Measurements from ENCODE around the gene BRIP1. TPM values are rescaled to one million over a fixed set of nuclear protein-coding genes. Genes with fewer than 3 reads are reported as not detected.

Gene BRIP1
- total RNA-seq, 2 donors from 2014 or later: 0.14 TPM

GRCh38 chr17:61848896-61849295 is 14.4 kb downstream of the BRIP1 start:
- H3K27ac ChIP-seq: no peak overlapping the region
- H3K36me3 ChIP-seq: no peaks in the 10 kb centered on the region
- no peaks in the 10 kb centered on the region for H3K4me1 ChIP-seq (ENCODE audit: control insufficient read depth in 1 of 2, low read depth in 2 of 2)
- no peak for DNase-seq (ENCODE audit: low spot score)
- no peak for ATAC-seq (ENCODE audit: insufficient number of reproducible peaks, low FRiP score, low read depth)
- no peaks in the 10 kb centered on the region for H3K27me3 ChIP-seq (replicated peaks; ENCODE audit: insufficient read depth)
- no peaks in the 10 kb centered on the region for H3K9me3 ChIP-seq
- H3K4me3 ChIP-seq: no peak overlapping the region
- TF ChIP-seq CTCF (IDR thresholded peaks at IDR 0.05): no peak

GRCh38 chr17:61848247-61848646 is 15.1 kb downstream of the BRIP1 start:
- ATAC-seq (ENCODE audit: insufficient number of reproducible peaks, low FRiP score, low read depth): no peak
- no peaks in the 10 kb centered on the region for H3K9me3 ChIP-seq
- no peaks in the 10 kb centered on the region for H3K36me3 ChIP-seq
- no peak for DNase-seq (ENCODE audit: low spot score)
- H3K4me1 ChIP-seq (ENCODE audit: control insufficient read depth in 1 of 2, low read depth in 2 of 2): no peaks in the 10 kb centered on the region
- H3K27ac ChIP-seq: no peak overlapping the region
- H3K27me3 ChIP-seq (replicated peaks; ENCODE audit: insufficient read depth): no peaks in the 10 kb centered on the region
- no peak overlapping the region for H3K4me3 ChIP-seq
- TF ChIP-seq CTCF (IDR thresholded peaks at IDR 0.05): no peak

DNA sequence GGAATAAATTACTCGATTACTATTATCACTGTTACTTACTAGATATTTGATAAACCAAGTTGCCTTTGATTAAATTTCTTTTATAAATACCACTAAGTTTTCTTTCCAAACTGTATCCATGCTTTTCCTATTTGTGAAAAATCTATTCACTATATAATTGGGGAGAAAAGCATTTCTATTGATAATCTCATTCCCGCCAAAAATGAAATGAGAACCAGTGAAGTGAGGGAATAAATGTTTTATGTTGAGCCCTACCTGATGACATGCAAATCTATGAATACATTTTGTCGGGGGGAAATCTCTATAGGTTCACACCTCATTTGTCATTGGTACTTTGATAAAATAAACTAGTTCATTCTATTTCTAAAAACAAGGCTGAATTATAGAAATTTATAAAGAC is 15.7 kb downstream of the BRIP1 start:
- no peak for ATAC-seq (ENCODE audit: insufficient number of reproducible peaks, low FRiP score, low read depth)
- no peaks in the 10 kb centered on the region for H3K4me1 ChIP-seq (ENCODE audit: control insufficient read depth in 1 of 2, low read depth in 2 of 2)
- H3K9me3 ChIP-seq: no peaks in the 10 kb centered on the region
- DNase-seq (ENCODE audit: low spot score): no peak
- no peak overlapping the region for H3K27ac ChIP-seq
- H3K36me3 ChIP-seq: no peaks in the 10 kb centered on the region
- TF ChIP-seq CTCF (IDR thresholded peaks at IDR 0.05): no peak
- H3K27me3 ChIP-seq (replicated peaks; ENCODE audit: insufficient read depth): no peaks in the 10 kb centered on the region
- H3K4me3 ChIP-seq: no peak overlapping the region

DNA sequence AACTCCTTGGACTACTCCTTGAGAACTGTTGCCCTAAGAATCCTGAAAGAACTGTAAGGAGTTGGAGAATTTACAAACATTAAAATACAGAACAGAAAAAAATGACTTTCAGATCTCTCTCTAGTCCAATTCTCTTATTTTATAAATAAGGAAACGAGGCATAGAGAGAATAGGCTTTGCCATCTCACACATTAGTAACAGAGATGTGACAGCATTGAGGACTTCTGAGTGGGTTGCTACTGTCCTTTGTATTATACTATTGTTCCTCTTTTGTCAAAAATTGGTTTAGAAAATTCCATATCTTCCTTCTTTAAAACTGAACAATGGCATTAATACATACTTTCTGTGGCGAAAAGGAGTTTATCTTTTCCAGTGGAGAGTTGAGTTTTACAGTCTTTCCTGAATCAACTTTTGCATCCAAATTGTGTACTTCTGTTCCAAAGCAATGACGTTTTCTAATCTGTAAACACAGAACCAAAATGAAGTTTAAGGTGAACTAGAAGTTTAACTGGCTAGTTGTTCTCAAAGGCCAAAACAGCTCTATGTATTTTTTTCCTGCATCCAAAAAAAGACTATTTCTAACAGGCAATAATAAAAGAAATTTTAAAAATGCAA is 16.5 kb downstream of the BRIP1 start:
- H3K4me1 ChIP-seq (ENCODE audit: control insufficient read depth in 1 of 2, low read depth in 2 of 2): no peaks in the 10 kb centered on the region
- no peak overlapping the region for H3K4me3 ChIP-seq
- H3K27ac ChIP-seq: no peak overlapping the region
- no peaks in the 10 kb centered on the region for H3K9me3 ChIP-seq
- no peak for ATAC-seq (ENCODE audit: insufficient number of reproducible peaks, low FRiP score, low read depth)
- no peak for DNase-seq (ENCODE audit: low spot score)
- no peaks in the 10 kb centered on the region for H3K36me3 ChIP-seq
- no peaks in the 10 kb centered on the region for H3K27me3 ChIP-seq (replicated peaks; ENCODE audit: insufficient read depth)
- no peak for TF ChIP-seq CTCF (IDR thresholded peaks at IDR 0.05)

DNA sequence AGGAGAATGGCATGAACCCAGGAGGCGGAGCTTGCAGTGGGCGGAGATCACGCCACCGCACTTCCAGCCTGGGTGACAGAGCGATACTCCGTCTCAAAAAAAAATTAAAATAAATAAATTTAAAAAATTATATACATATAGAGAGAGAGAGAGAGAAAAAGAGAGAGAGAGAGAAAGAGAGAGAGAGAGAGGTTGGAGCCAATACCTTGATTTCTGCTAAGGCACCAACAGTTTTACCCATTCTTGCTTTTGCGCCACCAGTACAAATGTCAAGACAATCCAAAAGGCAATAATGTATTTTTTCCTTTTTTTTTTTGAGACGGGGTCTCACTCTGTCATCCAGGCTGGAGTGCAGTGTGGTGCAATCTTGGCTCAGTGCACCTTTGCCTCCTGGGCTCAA is 17.2 kb downstream of the BRIP1 start:
- H3K27ac ChIP-seq: no peak overlapping the region
- no peak overlapping the region for H3K4me3 ChIP-seq
- TF ChIP-seq CTCF (IDR thresholded peaks at IDR 0.05): no peak
- no peaks in the 10 kb centered on the region for H3K4me1 ChIP-seq (ENCODE audit: control insufficient read depth in 1 of 2, low read depth in 2 of 2)
- ATAC-seq (ENCODE audit: insufficient number of reproducible peaks, low FRiP score, low read depth) (no peak), DNase-seq (ENCODE audit: low spot score) (no peak)
- no peaks in the 10 kb centered on the region for H3K9me3 ChIP-seq
- no peaks in the 10 kb centered on the region for H3K27me3 ChIP-seq (replicated peaks; ENCODE audit: insufficient read depth)
- no peaks in the 10 kb centered on the region for H3K36me3 ChIP-seq
